ENCODE results near the gene SGPP2. TPM values are rescaled to one million over a fixed set of nuclear protein-coding genes. Genes with fewer than 3 reads are reported as not detected.

SGPP2 gene
- total RNA-seq, 1 donor = not detected

GRCh38 chr2:222485367-222486211 lies 61.2 kb downstream of the SGPP2 start:
- DNase-seq (ENCODE audit: low read depth) = no peak
- TF ChIP-seq CTCF (IDR thresholded peaks at IDR 0.05; ENCODE audit: insufficient read depth, low read depth, low read length) = no peak
- H3K4me3 ChIP-seq (ENCODE audit: low read depth, low read length) = no peak overlapping the region

GRCh38 chr2:222490131-222490530 lies 65.8 kb downstream of the SGPP2 start:
- H3K4me3 ChIP-seq (ENCODE audit: low read depth, low read length) = no peak overlapping the region
- DNase-seq (ENCODE audit: low read depth) = no peak
- no peak for TF ChIP-seq CTCF (IDR thresholded peaks at IDR 0.05; ENCODE audit: insufficient read depth, low read depth, low read length)

- no peak for TF ChIP-seq CTCF (IDR thresholded peaks at IDR 0.05; ENCODE audit: insufficient read depth, low read depth, low read length)
- no peak for DNase-seq (ENCODE audit: low read depth)
- H3K4me3 ChIP-seq (ENCODE audit: low read depth, low read length) = no peak overlapping the region
Measured at GRCh38 chr2:222492683-222493082, 68.3 kb downstream of the SGPP2 start.

GRCh38 chr2:222494104-222494739 lies 69.9 kb downstream of the SGPP2 start:
- no peak for TF ChIP-seq CTCF (IDR thresholded peaks at IDR 0.05; ENCODE audit: insufficient read depth, low read depth, low read length)
- H3K4me3 ChIP-seq (ENCODE audit: low read depth, low read length) = no peak overlapping the region
- no peak for DNase-seq (ENCODE audit: low read depth)

- no peak for TF ChIP-seq CTCF (IDR thresholded peaks at IDR 0.05; ENCODE audit: insufficient read depth, low read depth, low read length)
- no peak for DNase-seq (ENCODE audit: low read depth)
- no peak overlapping the region for H3K4me3 ChIP-seq (ENCODE audit: low read depth, low read length)
Measured at GRCh38 chr2:222495388-222495787, 71.0 kb downstream of the SGPP2 start.

GRCh38 chr2:222499226-222499625 lies 74.9 kb downstream of the SGPP2 start:
- no peak overlapping the region for H3K4me3 ChIP-seq (ENCODE audit: low read depth, low read length)
- DNase-seq (ENCODE audit: low read depth) = no peak
- TF ChIP-seq CTCF (IDR thresholded peaks at IDR 0.05; ENCODE audit: insufficient read depth, low read depth, low read length) = no peak
